Adrenal gland (tissue), 12 donors: ENCODE results near the gene CACYBP. TPM values are rescaled to one million over a fixed set of nuclear protein-coding genes. Genes with fewer than 3 reads are reported as not detected.

Experiments used
- DNase-seq, 7 donors: peaks; one replicate each; pipeline ENCODE4 v3.0.0-alpha.2; 2019 to 2020
- H3K27ac ChIP-seq, 5 donors: fragments of 200-600 bp; sonication (generic) in 4 of 5; 1 replicate in 3 of 5; 2 replicates in 2 of 5; pipeline versions ENCODE4 v1.5.1 to v1.8.0; 2016 to 2020; ENCODE audit warnings: mild to moderate bottlenecking in 1 of 5
- H3K27me3 ChIP-seq: fragments of 200-600 bp; 2 replicates; pipeline ENCODE4 v1.8.0; 2021
- H3K36me3 ChIP-seq, 2 donors: fragments of 200-600 bp; replicated peaks in 1 of 2; 1 replicate in 1 of 2; 2 replicates in 1 of 2; pipeline versions ENCODE4 v1.5.1 to v1.8.0; 2018 to 2022
- H3K4me1 ChIP-seq, 2 donors: fragments of 200-600 bp; replicated peaks in 1 of 2; 1 replicate in 1 of 2; 2 replicates in 1 of 2; pipeline versions ENCODE4 v1.5.1 to v1.8.0; 2018 to 2021
- H3K4me3 ChIP-seq, 4 donors: fragments of 200-600 bp; sonication (generic) in 3 of 4; one replicate each; pipeline ENCODE4 v1.5.1; 2016 to 2018
- H3K9me3 ChIP-seq, 3 donors: fragments of 200-600 bp; sonication (generic) in 1 of 3; replicated peaks in 1 of 3; 1 replicate in 2 of 3; 2 replicates in 1 of 3; pipeline versions ENCODE4 v1.5.1 to v1.8.0; 2016 to 2021
- CTCF ChIP-seq, 6 experiments: fragments of 450-650 bp in 4 of 6; fragments of 200-600 bp in 2 of 6; sonication (generic) in 1 of 6; IDR thresholded peaks; 1 replicate in 5 of 6; 2 replicates in 1 of 6; pipeline versions ENCODE4 v1.5.1 to v1.8.0; 2016 to 2021; ENCODE audit warnings: antibody characterized with exemption in 6 of 6, mild to moderate bottlenecking in 2 of 6, moderate library complexity in 1 of 6
- POLR2A ChIP-seq, 2 donors: fragments of 450-650 bp; IDR thresholded peaks; one replicate each; pipeline ENCODE4 v1.6.1; 2017; ENCODE audit warnings: antibody characterized with exemption in 2 of 2, mild to moderate bottlenecking in 2 of 2, moderate library complexity in 1 of 2
- whole genome bisulfite sequencing, 4 donors: extraction: QIAGEN DNeasy Blood & Tissue Kit in 2 of 4; methylation state at CpG; one replicate each; pipeline versions ENCODE4 v1.1.5 to v1.1.7; 2013 to 2017; 5-methylcytosine and 5-hydroxymethylcytosine counted together
- intact Hi-C, 2 donors: fragments of 100-400 bp; cut with DNase I; formaldehyde crosslinking; loops; one replicate each; pipeline versions ENCODE4 v1.14.1 to v1.15.0; 2022 to 2023
- polyA plus RNA-seq, 3 donors: library from polyadenylated mRNA; stranded (reverse); fragments of 200-250 nt in 2 of 3; fragments of 350-450 nt in 1 of 3; fragmentation: Illumina TruSeq in 1 of 3; extraction: RNeasy Lipid Tissue Mini Kit (QIAGEN cat#74804) in 1 of 3; gene quantifications; one replicate each; pipeline ENCODE4 v1.2.3, GENCODE V29; 2013 to 2014
- total RNA-seq, 9 donors: library from RNA; depleted of rRNA in 4 of 9; stranded (reverse); fragments of >200 nt in 4 of 9; fragments of 120-200 nt in 1 of 9; fragmentation: NEBNext Ultra II Directional in 1 of 9; extraction: Animal tissue kit (Norgen Biotek cat#: 25700) in 1 of 9; gene quantifications; one replicate each; pipeline versions ENCODE4 v1.1.0 to v1.2.4, GENCODE V29; 2013 to 2023
- donor health status: healthy with polysubstance abuse.
- donor health status: Bipolar disorder and iron deficiency.
- donor health status: DM: yes; HTN: yes; CAD: no.
- donor health status: DM: no; HTN: no; CAD: no.
- donor health status: DM: no; HTN: no; CAD: no.
- donor health status: DM: yes; HTN: yes; CAD: no.

Gene CACYBP
- total and polyA plus RNA-seq, 12 donors, result 18.7 to 244 (median 60.0) TPM

GRCh38 chr1:174974711-174975119 is 25.0 kb upstream of the CACYBP start:
- intact Hi-C loops, result no loop called here
- Histone ChIP-seq H3K36me3 (no peaks in the 10 kb centered on the region), H3K9me3 (no peaks in the 10 kb centered on the region), H3K4me1 (peaks cover 5 to 9% of the 10 kb centered on the region in 2 donors), H3K27ac (no peak overlapping the region), H3K4me3 (no peak overlapping the region), H3K27me3 (no peaks in the 10 kb centered on the region)
- TF ChIP-seq CTCF (IDR thresholded peaks at IDR 0.05) (no peak), POLR2A (IDR thresholded peaks at IDR 0.05) (no peak)
- peak in 1 of 7 donors; percentile 64 for DNase-seq
- WGBS, 4 donors, result 82 to 100% (median 85%) methylated on average over 2 of the region's 2 CpGs

DNA sequence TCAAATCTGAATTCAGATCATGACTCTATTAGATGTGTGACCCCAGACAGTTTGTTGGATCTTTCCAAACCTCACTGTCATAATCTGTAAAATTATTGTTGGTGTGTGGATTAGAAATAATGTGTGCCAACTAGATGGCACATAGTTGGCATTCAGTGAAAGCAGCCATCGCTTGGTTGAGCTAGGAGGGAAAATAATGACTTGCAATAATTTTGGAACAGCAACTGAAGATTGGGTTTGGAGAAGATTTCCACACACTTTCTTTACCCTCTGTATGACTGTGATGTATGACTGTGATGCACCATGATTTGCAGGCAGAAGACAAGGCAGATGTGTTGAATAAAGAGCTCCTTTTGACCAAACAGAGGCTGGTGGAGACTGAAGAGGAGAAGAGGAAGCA is 24.0 kb upstream of the CACYBP start:
- no peaks in the 10 kb centered on the region for H3K36me3 ChIP-seq
- no peaks in the 10 kb centered on the region for H3K9me3 ChIP-seq
- 84 to 98% (median 93%) methylated on average over 1 of the region's 1 CpG for WGBS, 4 donors
- DNase-seq, result no peak
- H3K4me1 ChIP-seq, result peaks cover 5 to 9% of the 10 kb centered on the region in 2 donors
- H3K4me3 ChIP-seq, result no peak overlapping the region
- no peaks in the 10 kb centered on the region for H3K27me3 ChIP-seq
- TF ChIP-seq CTCF (IDR thresholded peaks at IDR 0.05), result no peak
- no peak for TF ChIP-seq POLR2A (IDR thresholded peaks at IDR 0.05)
- intact Hi-C loops, result no loop called here
- H3K27ac ChIP-seq, result no peak overlapping the region

DNA sequence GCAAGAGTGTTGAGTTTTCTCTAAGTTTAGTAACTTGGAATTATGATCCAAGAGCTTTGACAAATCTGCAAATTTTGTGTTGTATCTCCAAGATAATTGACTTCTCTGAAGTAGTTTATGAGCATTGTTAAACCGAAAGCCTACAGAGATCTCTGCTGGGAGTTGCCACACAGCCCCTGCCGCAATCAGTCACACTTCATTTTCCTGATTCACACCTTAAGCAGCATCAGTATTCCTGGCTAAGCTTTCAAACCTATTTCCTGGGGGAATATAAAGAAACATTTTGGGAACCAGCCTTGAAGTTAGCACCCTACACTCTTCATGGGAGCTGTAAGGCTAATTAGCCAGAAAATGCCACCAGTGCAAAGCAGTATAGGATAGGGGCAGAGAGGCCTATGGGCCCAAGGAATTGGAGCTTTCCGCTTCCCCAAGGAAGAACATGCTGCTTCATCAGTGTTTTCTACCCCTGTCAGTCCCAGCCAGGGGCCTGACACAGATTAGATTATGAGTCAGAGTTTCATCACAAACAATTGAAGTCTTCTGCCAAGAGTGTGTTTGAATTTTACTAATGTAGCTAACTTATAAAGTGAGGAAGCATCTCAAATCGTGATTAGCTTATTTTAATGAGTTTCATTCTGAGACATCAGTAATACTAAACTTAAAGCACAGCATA is 23.2 kb upstream of the CACYBP start:
- H3K27ac ChIP-seq, result peak overlapping the region in 3 of 5 donors; percentile 5 to 61 (median 14)

More for the DNA sequence above, 23.2 kb upstream of the CACYBP start:
- TF ChIP-seq POLR2A (IDR thresholded peaks at IDR 0.05), result no peak
- TF ChIP-seq CTCF (IDR thresholded peaks at IDR 0.05), result no peak
- DNase-seq, result peak in 4 of 7 donors; percentile 29 to 56 (median 46)
- Histone ChIP-seq H3K36me3 (no peaks in the 10 kb centered on the region), H3K4me3 (no peak overlapping the region), H3K9me3 (no peaks in the 10 kb centered on the region), H3K27me3 (no peaks in the 10 kb centered on the region), H3K4me1 (peaks cover 5 to 9% of the 10 kb centered on the region in 2 donors)
- intact Hi-C loops, result no loop called here
- WGBS, 4 donors, result 56 to 71% (median 59%) methylated on average over 4 of the region's 4 CpGs
